Measurements from ENCODE around the gene SF1.

SF1 gene

DNA sequence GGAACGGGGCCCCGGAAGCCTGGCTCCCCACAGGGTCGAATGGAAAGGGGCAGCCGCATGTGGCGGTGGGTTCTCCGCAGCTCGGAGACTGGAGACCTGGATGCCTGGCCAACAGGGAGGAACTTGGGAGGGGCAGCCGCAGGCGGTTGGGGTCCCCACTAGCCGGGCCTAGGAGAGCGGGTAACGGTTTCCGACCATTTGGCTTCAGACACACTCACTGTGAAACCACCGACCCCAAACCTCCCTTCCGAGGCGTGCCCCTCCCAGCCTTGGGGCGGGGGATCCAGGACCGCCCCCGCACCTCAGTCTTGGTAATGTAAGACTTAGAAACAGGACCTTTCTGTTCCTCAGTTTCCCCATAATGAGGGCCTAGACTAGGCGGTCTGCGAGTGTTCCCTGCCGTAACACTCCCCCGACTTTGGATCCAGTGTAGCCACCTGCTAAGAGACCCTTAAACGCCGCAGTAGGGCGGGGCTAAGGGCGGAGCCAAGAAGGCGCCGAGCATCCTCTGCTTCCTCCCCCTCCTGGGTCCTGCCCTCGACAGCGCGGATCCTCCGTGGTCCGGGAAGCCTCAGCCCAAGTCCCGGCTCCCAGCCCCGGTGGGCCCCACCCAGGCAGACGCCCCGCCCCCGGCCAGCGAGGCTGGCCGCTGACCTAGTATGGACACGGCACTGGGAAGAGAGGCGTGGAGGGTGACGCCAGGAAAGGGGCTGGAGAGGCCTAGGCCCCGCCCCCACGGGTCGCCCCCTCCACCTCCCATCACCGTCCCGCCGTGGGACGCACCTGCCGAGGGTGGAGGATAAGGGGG is 32.6 kb downstream of the SF1 start:
- DNase-seq = peak in 2 of 4 experiments; percentile 80 to 82

GRCh38 chr11:64745189-64745520 is 33.2 kb downstream of the SF1 start:
- DNase-seq = peak in 2 of 4 experiments; percentile 88 to 89

DNA sequence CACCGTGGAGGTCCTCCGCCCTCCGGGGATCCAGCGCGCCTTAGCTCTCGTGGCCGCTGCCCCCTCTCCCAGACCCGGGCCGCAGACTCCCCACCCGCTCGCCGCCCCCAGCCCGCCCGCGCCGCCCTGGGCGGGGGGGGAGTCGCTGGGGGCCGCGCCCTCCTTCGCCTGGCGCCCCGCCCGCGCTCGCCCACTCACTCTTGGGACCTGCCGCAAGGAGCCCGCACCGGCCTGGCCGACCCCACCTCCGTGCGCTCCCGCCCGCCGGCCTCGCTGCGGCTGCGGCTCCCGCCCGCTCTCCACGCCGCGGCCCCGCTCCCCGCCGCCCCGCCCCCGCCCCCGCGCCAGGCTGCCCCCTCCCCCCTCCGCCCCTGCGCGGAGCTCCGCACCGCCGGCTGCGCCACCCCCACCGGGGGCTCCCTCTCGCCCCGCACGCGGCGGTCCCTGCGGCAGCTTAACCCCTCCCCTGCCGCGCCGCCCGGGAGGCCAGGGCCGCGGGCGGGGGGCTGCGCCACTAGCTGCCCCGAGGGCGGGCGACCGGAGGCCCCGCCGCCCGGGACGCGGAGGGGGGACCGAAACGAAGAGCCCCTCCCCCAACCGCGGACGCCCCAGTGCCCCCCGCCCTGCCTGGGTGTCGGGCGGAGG is 33.7 kb downstream of the SF1 start:
- DNase-seq = peak in 1 of 4 experiments; percentile 65

DNA sequence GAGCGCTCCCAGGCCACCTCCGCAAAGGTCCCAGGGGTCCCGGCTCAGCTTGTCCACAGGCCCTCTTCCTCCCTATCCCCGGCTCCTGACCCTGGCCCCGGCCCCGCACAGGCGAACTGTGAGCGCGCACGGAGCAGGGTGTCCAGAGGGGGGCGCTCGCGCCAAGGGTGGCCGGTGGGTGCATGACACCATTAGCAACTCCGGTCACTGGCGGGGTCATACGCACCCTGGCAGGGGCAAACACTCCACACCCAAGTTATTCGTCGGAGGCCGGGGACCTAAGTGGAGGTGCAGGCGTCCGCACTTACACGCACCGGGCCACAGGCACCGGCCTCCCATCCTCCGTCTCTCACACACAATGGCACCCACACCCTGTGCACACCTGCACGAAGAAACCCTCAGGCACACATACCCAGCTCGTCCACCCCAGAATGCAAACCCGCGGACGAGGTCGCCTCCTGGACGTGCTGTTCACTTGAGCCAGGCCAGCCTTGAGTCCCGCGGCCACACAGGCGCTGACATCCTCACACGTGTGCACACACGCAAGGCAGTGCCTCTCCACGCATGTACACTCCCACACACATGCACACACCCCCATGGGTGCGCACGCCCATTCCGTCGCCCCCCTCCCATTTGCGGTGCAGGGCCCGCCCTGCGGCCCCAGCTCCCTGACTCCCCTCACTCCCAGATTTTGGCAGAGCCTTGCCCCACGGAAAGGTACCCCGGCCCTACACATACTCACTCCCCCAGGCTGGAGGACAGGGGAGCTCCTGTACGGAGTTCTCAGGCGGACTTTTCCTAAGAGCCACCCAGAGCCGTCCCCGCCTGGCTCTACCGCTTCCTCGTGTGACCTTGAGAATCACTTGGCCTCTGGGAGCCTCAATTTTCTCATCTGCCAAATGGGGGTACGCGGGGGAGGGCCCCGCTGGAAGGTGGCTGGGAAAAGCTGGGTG is 34.5 kb downstream of the SF1 start, which contains the start of gene RASGRP2:
Gene RASGRP2 (minus strand): TSS at position 552 of the 953 bp plus-strand sequence. CDS start 1,276 bp downstream, outside the sequence.
- peak; percentile 57 to 87 (median 72) for DNase-seq

- peak; percentile 59 to 73 (median 63) for DNase-seq
Observed at GRCh38 chr11:64742889-64743590, 35.3 kb downstream of the SF1 start.

GRCh38 chr11:64742087-64742888 is 36.1 kb downstream of the SF1 start:
- DNase-seq = no peak

- DNase-seq = no peak
Observed at GRCh38 chr11:64741375-64742086, 36.8 kb downstream of the SF1 start.

GRCh38 chr11:64739871-64740270 is 38.5 kb downstream of the SF1 start:
- DNase-seq = no peak

DNA sequence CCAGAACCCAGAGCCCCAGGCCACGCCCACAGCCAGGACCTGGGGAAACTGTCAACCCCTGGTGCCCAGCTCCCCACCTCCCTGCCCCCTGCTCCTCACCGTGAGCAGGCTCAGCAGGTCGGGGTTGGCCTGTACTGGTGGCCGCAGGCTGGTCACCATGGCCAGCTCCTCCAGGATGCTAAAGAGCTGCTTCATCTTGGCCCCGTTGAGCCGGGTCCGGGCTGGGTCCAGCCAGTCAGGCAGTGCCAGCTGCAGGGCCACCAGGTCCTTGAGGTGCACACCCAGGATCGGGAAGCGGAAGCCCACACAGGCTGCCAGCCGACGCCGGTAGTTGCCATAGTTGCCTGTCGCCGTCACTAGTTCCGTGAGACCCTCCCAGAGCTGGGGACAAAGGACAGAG is 41.7 kb downstream of the SF1 start:
- DNase-seq = no peak

GRCh38 chr11:64735725-64736259 is 42.5 kb downstream of the SF1 start:
- no peak for DNase-seq

DNA sequence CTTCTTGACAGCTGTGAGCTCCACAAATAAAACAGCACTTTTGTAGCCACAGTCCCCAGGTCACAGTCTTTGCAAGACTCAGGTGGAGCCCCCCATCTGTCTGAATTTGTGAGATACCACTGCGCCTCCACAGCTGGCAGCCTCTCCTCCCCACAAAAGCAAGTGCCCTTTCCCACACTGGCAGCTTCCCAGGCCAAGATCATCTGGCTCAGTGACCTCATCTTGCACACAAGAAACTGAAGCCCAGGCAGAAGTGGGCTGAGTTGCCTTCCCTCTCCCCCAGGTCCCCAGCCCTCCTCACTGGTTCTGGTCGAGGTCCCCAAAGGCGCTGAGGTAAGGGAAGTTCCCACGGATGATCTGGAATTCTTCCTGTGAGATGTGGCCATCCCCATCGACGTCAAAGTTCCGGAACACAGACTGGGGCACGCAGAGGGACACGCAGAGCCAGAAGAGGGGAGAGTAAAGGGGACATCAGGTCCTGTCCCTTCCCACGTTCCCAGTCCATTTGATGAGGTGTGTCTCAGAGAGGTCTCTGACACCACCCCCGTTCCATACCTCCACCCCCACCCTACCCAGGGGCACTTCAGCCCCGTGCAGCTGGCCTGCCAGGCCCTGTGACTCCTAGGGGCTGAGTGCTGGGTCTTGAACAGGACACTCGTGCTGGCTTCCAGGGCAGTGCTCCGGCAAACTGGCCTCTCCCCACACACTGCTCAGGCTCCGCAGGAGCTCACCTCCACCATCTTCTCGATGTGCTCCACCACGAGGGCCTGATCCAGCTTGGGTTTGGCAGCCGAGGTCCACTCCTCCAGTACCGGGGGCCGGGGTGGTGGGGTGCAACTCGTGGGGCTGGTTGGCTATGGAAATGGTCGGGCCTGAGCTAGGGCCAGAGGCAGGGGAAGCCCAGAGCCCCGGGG is 43.3 kb downstream of the SF1 start:
- DNase-seq = no peak

DNA sequence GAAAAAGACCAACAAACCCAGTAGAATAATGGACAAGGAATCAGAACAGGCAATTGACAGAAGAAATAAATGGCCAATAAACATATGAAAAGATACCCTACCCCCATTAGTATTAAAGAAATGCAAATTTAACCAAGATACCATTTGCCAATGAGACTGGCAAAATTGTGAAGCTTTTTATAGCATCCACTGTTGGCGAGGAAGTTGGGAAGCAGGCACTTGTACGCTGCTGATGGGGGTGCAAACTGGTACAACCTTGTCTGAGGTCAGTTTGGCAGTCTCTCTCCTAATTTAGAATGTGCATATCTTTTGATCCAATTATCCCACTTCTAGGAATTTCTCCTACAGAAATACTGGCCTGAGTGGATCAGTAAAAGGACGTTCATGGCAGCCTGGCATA is 46.7 kb downstream of the SF1 start:
- DNase-seq = no peak

DNA sequence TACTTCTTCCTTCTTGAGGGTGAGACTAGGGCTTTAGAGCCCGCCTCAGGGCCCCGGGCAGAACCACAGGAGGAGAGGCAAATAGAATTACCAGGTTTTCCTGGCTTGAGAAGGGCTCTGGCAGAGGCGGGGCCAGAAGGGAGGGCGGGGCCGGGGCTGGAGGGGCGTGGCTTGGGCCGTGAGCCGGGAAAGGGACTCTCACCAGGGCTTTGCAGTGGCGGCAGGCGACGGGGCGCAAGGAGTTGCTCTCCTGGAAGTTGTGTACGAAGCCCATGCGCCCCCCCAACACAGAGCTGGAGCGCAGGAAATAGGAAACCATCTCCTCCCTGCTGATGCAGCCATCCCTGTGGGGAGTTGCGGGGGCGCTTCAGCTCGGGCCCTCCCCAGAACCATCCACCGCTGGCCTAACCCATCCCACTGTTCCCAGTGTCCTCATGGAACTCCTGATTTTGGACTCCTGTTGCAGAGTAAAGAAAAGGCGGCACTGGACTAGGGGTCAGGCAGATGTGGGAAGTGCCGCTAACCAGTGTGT is 48.4 kb downstream of the SF1 start:
- DNase-seq = no peak

- no peak for DNase-seq
Observed at GRCh38 chr11:64728757-64729365, 49.5 kb downstream of the SF1 start.

DNA sequence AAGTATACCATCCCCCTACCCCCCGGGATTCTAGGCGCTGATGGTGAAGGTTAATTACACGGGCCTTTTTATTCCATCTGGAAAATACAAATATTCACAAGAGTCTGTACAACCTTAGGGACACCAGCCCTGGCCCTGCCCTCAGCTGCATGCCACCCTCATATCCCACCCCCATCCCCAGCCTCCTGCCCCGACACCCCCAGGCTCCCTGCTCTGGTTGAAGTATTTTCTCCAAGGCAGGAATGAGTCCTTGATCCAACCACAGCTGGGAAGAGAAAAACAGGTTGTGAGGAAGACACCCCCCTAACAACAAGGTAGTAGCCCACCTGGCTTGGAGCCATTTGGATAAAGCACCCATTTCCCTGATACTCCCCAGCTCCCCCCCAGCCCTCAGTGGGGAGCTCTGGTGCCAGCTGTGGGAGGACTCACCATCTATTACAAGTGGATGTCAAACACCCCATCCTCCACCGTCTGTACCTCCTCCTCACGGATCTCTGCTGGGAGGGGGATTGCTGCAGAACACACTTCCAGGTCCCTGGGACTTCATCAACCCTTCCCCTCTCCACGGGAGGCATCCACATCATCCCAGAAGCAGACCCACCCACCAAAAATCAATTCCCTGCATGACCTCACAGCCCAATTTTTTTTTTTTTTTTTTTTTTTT is 51.3 kb downstream of the SF1 start:
- no peak for DNase-seq

DNA sequence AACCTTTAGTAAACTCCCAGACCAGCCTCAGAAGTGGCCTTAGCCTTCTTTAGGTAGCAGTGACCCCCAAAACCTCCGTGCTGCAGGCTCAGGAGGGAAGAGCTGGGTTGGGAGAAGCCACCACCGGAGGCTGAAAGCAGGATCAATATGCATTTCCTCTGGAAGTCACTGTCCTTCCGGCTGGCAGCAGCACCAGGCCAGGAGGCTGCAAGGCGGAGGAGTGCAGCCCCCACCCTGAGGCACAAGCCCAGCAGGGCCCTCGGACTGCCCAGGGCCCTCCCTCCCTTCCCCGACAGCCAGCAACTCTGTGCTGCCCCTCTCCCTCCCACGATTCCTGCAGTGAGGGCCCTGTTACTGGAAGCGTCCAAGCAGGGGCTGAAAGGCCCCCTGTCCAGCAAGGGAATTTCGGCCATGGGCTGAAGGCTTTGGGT is 52.1 kb downstream of the SF1 start:
- DNase-seq = no peak

DNA sequence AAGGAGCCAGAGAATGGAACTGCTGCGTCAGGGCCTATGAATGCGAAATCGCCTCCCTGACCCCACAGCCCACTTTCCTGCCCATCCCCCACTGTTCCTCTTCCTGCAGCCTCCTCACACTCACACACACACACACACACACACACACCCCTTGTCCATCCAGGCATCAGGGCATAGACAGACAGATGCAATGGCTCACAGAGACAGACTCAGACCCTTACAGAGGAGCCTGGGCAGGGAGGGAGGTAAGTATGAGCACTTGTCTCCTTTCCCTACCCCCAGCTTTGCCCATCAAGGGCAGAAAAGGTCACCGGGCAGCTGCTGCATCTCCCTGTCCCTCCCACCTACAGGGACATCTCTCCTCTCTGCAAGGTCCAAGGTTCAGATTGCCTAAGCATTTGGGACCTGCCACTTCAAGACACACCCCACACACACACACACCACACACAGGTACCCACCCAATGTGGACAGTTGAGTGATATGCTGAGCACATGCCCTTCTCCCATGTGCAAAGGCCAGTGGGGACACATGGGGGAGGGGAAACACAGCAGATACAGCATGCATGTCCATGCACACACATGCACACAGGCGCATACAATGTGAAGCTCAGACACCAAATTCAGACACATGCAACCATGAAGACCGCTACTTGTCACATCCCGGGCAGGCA is 53.3 kb downstream of the SF1 start:
- DNase-seq = no peak

All from activated naive CD4-positive, alpha-beta T cell (primary cell).